HepG2 (cell line): ENCODE data around the gene DDX54. TPM values are rescaled to one million over a fixed set of nuclear protein-coding genes. Genes with fewer than 3 reads are reported as not detected.

Experiments used
- ATAC-seq: fragments of 200-7000 bp; cut with Tn5 transposase; 3 replicates; pipeline ENCODE4 v1.9.1; 2020; ENCODE audit warnings: mild to moderate bottlenecking, moderate library complexity
- BruUV-seq: library from RNA; stranded (reverse); fragments of 400-500 nt; replicated peaks from 2 replicates; lab custom pipeline; 2021; lab: Mats Ljungman, UMichigan
- CTCF ChIA-PET: fragments of 300-600 bp; formaldehyde crosslinking; extraction: SDS; loops from one replicate; lab custom pipeline; 2021; ENCODE audit warnings: low total read pairs, inconsistent platforms, low intra/inter-chr PET ratio; lab: Yijun Ruan, JAX
- POLR2A ChIA-PET: fragments of 350-600 bp; sonication (Branson Sonifier 250); formaldehyde crosslinking; loops from one replicate; lab custom pipeline; 2020; ENCODE audit warnings: antibody characterized with exemption, inconsistent platforms; lab: Yijun Ruan, JAX
- DNase-seq: peaks from one replicate; pipeline ENCODE4 v3.0.0-alpha.2; 2015; ENCODE audit warnings: low spot score
- FAIRE-seq: peaks from 3 replicates; lab custom pipeline; 2011; peaks lifted over from hg19 to GRCh38; lab: Jason Lieb, UNC
- H2AFZ ChIP-seq: one replicate; pipeline ENCODE4 v1.6.1; 2011; ENCODE audit warnings: low read length, inconsistent platforms
- H3K27ac ChIP-seq: fragments of 300-600 bp; 3 replicates; pipeline ENCODE4 v1.8.0; 2011; ENCODE audit warnings: mixed run types, mild to moderate bottlenecking, mixed read lengths, low read length, inconsistent platforms; ENCODE audit not compliant: insufficient read depth; ENCODE audit errors: extremely low read length
- H3K27me3 ChIP-seq, 2 experiments: fragments of 200-600 bp in 1 of 2; 2 replicates in 1 of 2; 3 replicates in 1 of 2; pipeline versions ENCODE4 v1.6.0 to v1.8.0; 2011; ENCODE audit warnings: low read length in 2 of 2, mild to moderate bottlenecking in 2 of 2, moderate library complexity in 2 of 2, inconsistent platforms in 1 of 2; ENCODE audit not compliant: insufficient read depth in 2 of 2, control insufficient read depth in 1 of 2
- H3K36me3 ChIP-seq, 2 experiments: fragments of 200-600 bp in 1 of 2; replicated peaks in 1 of 2; 2 replicates in 1 of 2; 3 replicates in 1 of 2; pipeline versions ENCODE4 v1.5.1 to v1.8.0; 2011; ENCODE audit warnings: low read length in 2 of 2, inconsistent platforms in 1 of 2; ENCODE audit not compliant: insufficient read depth in 2 of 2, control insufficient read depth in 1 of 2
- H3K4me1 ChIP-seq: 2 replicates; pipeline ENCODE4 v1.5.1; 2012; ENCODE audit warnings: low read length, inconsistent platforms; ENCODE audit not compliant: insufficient read depth
- H3K4me2 ChIP-seq: 2 replicates; pipeline ENCODE4 v1.6.0; 2011; ENCODE audit warnings: low read depth, low read length, inconsistent platforms
- H3K4me3 ChIP-seq, 3 experiments: fragments of 200-600 bp in 1 of 3; sonication (generic), shearing (Covaris generic) in 1 of 3; replicated peaks in 1 of 3; 2 replicates each; pipeline ENCODE4 v1.5.1; 2011 to 2016; ENCODE audit warnings: low read length in 3 of 3, inconsistent platforms in 2 of 3, low read depth in 2 of 3, mild to moderate bottlenecking in 2 of 3, control low read depth in 1 of 3, mixed read lengths in 1 of 3; ENCODE audit not compliant: insufficient read depth in 1 of 3
- H3K79me2 ChIP-seq: one replicate; pipeline ENCODE4 v1.6.1; 2011; ENCODE audit warnings: low read length, inconsistent platforms; ENCODE audit not compliant: insufficient read depth
- H3K9ac ChIP-seq: 2 replicates; pipeline ENCODE4 v1.6.0; 2011; ENCODE audit warnings: mild to moderate bottlenecking, low read depth, low read length, inconsistent platforms; ENCODE audit not compliant: insufficient read depth
- H3K9me3 ChIP-seq: 2 replicates; pipeline ENCODE4 v1.5.1; 2012; ENCODE audit warnings: mild to moderate bottlenecking, low read length
- H4K20me1 ChIP-seq: 2 replicates; pipeline ENCODE4 v1.6.0; 2011; ENCODE audit warnings: inconsistent platforms, mild to moderate bottlenecking, low read length, moderate library complexity; ENCODE audit not compliant: insufficient read depth
- AGO2 ChIP-seq: fragments of 200-400 bp; formaldehyde crosslinking; optimal IDR thresholded peaks from 2 replicates; pipeline ENCODE3; 2017; ENCODE audit warnings: mild to moderate bottlenecking, low read depth, low read length, moderate library complexity
- CTCF ChIP-seq: sonication (generic); formaldehyde crosslinking; IDR thresholded peaks from 2 replicates; pipeline ENCODE4 v1.5.0; 2020; ENCODE audit warnings: mild to moderate bottlenecking, missing genetic modification reagents, moderate library complexity
- ETS1 ChIP-seq: sonication (generic); formaldehyde crosslinking; IDR thresholded peaks from 2 replicates; pipeline ENCODE4 v1.4.0; 2020; ENCODE audit warnings: missing genetic modification reagents
- FOSL2 ChIP-seq: sonication (generic); formaldehyde crosslinking; IDR thresholded peaks from 2 replicates; pipeline ENCODE4 v1.4.0; 2020; ENCODE audit warnings: missing genetic modification reagents
- HOXA7 ChIP-seq: sonication (generic); formaldehyde crosslinking; IDR thresholded peaks from 2 replicates; pipeline ENCODE4 v1.8.1; 2022; ENCODE audit warnings: mild to moderate bottlenecking, missing genetic modification reagents, moderate library complexity
- RBFOX2 ChIP-seq: fragments of 200-400 bp; formaldehyde crosslinking; IDR thresholded peaks from 2 replicates; pipeline ENCODE4 v1.6.1; 2017; ENCODE audit warnings: low read depth, mild to moderate bottlenecking, low read length
- SP5 ChIP-seq: IDR thresholded peaks from 2 replicates; pipeline ENCODE4 v1.6.1; 2016; ENCODE audit warnings: low read depth, borderline replicate concordance
- STAG1 ChIP-seq: sonication (generic); formaldehyde crosslinking; IDR thresholded peaks from 2 replicates; pipeline ENCODE4 v1.4.0; 2020; ENCODE audit warnings: missing genetic modification reagents
- TEAD3 ChIP-seq: optimal IDR thresholded peaks from 2 replicates; pipeline ENCODE3; 2016; ENCODE audit warnings: borderline replicate concordance
- TFAP4 ChIP-seq: sonication (generic); IDR thresholded peaks from 2 replicates; pipeline ENCODE4 v1.6.1; 2016; ENCODE audit warnings: low read depth, borderline replicate concordance
- XRCC5 ChIP-seq: fragments of 200-400 bp; formaldehyde crosslinking; optimal IDR thresholded peaks from 2 replicates; pipeline ENCODE3; 2017; ENCODE audit warnings: mild to moderate bottlenecking, low read length
- ZBTB1 ChIP-seq: sonication (generic); formaldehyde crosslinking; IDR thresholded peaks from 2 replicates; pipeline ENCODE4 v1.4.0; 2020; ENCODE audit warnings: missing genetic modification reagents, borderline replicate concordance
- ZNF234 ChIP-seq: sonication (generic); formaldehyde crosslinking; conservative IDR thresholded peaks from 2 replicates; pipeline ENCODE4 v1.5.1; 2020; ENCODE audit warnings: mild to moderate bottlenecking, missing genetic modification reagents
- ZNF263 ChIP-seq: sonication (generic); formaldehyde crosslinking; IDR thresholded peaks from 2 replicates; pipeline ENCODE4 v1.4.0; 2020; ENCODE audit warnings: missing genetic modification reagents
- ZNF687 ChIP-seq: sonication (generic); formaldehyde crosslinking; IDR thresholded peaks from 2 replicates; pipeline ENCODE4 v1.5.1; 2020; ENCODE audit warnings: mild to moderate bottlenecking, missing genetic modification reagents, moderate library complexity
- WGBS: methylation state at CpG from one replicate; pipeline ENCODE4 v1.1.6; 2017; ENCODE audit warnings: low lambda C conversion rate; 5-methylcytosine and 5-hydroxymethylcytosine counted together
- in situ Hi-C: cut with HindIII; loops from 2 replicates; pipeline ENCODE4 v1.10.0; 2017; ENCODE audit warnings: low pct_unique_long_range_greater_than_20kb; ENCODE audit not compliant: extremely low pct_ligation_motif_present
- intact Hi-C: fragments of 100-400 bp; cut with micrococcal nuclease; formaldehyde crosslinking; loops from one replicate; pipeline ENCODE4 v1.10.0; 2022; ENCODE audit not compliant: unreplicated experiment
- polyA plus RNA-seq, 8 experiments: library from polyadenylated mRNA; depleted of rRNA in 3 of 8; stranded (reverse) in 7 of 8; unstranded in 1 of 8; fragments of >200 nt; fragmentation: Illumina TruSeq in 4 of 8; extraction: Trizol in 4 of 8; gene quantifications; 2 replicates each; pipeline versions ENCODE4 v1.2.1 to v1.2.3, GENCODE V29; 2011 to 2016; ENCODE audit warnings: low read depth in 4 of 8, missing spikeins in 1 of 8, mixed read lengths in 1 of 8; ENCODE audit not compliant: insufficient read depth in 1 of 8
- total RNA-seq, 5 experiments: library from RNA; depleted of rRNA; stranded (reverse); fragments of >200 nt; fragmentation: Illumina TruSeq; extraction: Trizol; gene quantifications; 2 replicates each; pipeline ENCODE4 v1.2.3, GENCODE V29; 2016; ENCODE audit warnings: low read depth in 1 of 5

The DDX54 gene
- total and polyA plus RNA-seq, 2 of the 13 experiments (the other 11 are each of a cell fraction or from before 2014, with no cell fraction given), result 59.7 to 61.1 TPM

- peak; percentile 33 for DNase-seq
- WGBS, result 57% methylated on average over 17 of the region's 32 CpGs
- ATAC-seq, result peak; percentile 87
- peaks cover 53 to 82% of the 10 kb centered on the region in 2 experiments for H3K36me3 ChIP-seq
- peaks cover 4% of the 10 kb centered on the region; the same call in 1 of the 2 replicates for H4K20me1 ChIP-seq
- in situ Hi-C loops, result no loop called here
- no peaks in the 10 kb centered on the region for H3K27me3 ChIP-seq
- peak; percentile 83 for FAIRE-seq
- no peaks in the 10 kb centered on the region for H3K9me3 ChIP-seq
- H3K9ac ChIP-seq, result no peak overlapping the region
- H3K27ac ChIP-seq, result no peak overlapping the region
- no peaks in the 10 kb centered on the region for H3K4me1 ChIP-seq
- H3K4me3 ChIP-seq, result no peak overlapping the region
- H3K79me2 ChIP-seq, result no peaks in the 10 kb centered on the region
- POLR2A ChIA-PET, result interaction anchor here (0.6 to 2.6 kb wide), 3 partner anchors 8 to 15 kb away, joined by 3 to 14 read pairs (median 3); partner anchors contain the start of genes DDX54 and RITA1
- no peak overlapping the region for H3K4me2 ChIP-seq
- intact Hi-C loops, result loop anchor here (2.0 kb wide), 1 partner anchor 126 kb away; no protein-coding TSS in a partner anchor
- no TSS peak for BruUV-seq
- H2AFZ ChIP-seq, result no peak overlapping the region
- CTCF ChIA-PET, result interaction anchor here (2.3 kb wide), 1 partner anchor 126 kb away, joined by 20 read pairs; no protein-coding TSS in a partner anchor
- TF ChIP-seq SP5 (CRISPR knock-in tag), result peak; percentile 37; the same call in 1 of the 2 replicates
- peak; percentile 62 for TF ChIP-seq XRCC5
- 0 out of 2 replicates have a peak, but pooled peaks have one; percentile 11 for TF ChIP-seq FOSL2 (CRISPR knock-in tag)
- peak; percentile 30 for TF ChIP-seq TEAD3 (CRISPR knock-in tag)
- peak; percentile 34; the same call in 1 of the 2 replicates for TF ChIP-seq HOXA7 (CRISPR knock-in tag)
- TF ChIP-seq CTCF (CRISPR knock-in tag), result peak; percentile 88
- TF ChIP-seq ZBTB1 (CRISPR knock-in tag), result no peak
- peak; percentile 34; the same call in 1 of the 2 replicates for TF ChIP-seq RBFOX2
- peak; percentile 47; the same call in 1 of the 2 replicates for TF ChIP-seq TFAP4
- TF ChIP-seq ZNF687, result peak; percentile 45; the same call in 1 of the 2 replicates
- peak; percentile 65 for TF ChIP-seq AGO2
- TF ChIP-seq ZNF263, result peak; percentile 84
- TF ChIP-seq STAG1, result peak; percentile 69
- no peak for TF ChIP-seq ZNF234 (CRISPR knock-in tag)
- TF ChIP-seq ETS1 (CRISPR knock-in tag), result no peak
Measured at GRCh38 chr12:113174461-113175384, 10.6 kb downstream of the DDX54 start.
